Measurements from ENCODE around the gene CRYBG2.

DNA sequence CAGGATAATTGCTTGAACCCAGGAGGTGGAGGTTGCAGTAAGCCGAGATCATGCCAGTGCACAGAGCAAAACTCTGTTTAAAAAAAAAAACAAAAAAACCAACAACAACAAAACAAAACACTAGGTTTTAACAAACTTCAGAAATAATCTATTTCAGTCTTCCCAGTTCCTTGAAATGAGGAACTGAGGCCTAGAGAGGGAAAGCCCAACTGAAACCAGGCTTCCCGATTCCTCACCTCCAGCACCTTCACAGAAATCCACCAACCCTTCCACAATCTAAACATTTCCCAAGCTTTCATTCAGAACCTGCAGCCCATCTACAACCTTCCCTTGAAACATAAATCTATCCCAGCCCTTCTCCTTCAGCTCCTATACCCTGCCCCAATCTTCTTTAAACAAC, 36.8 kb downstream of the CRYBG2 start:
- TF ChIP-seq POLR2A (IDR thresholded peaks at IDR 0.05; ENCODE audit: low read depth, low read length) (no peak), POU2F2 (IDR thresholded peaks at IDR 0.05; ENCODE audit: low read depth, low read length) (no peak), POLR2AphosphoS5 (IDR thresholded peaks at IDR 0.05; ENCODE audit: low read depth, low read length) (no peak), TAF1 (IDR thresholded peaks at IDR 0.05; ENCODE audit: low read depth, low read length) (no peak), PAX5 (IDR thresholded peaks at IDR 0.05; ENCODE audit: insufficient read depth, low read length, severe bottlenecking) (no peak), SPI1 (IDR thresholded peaks at IDR 0.05; ENCODE audit: low read depth, low read length) (peak; percentile 91)
